Neural progenitor cell (in vitro differentiated cells): ENCODE data around the gene TGM2. TPM values are rescaled to one million over a fixed set of nuclear protein-coding genes. Genes with fewer than 3 reads are reported as not detected.

Experiments
- DNase-seq: peaks from one replicate; pipeline ENCODE4 v3.0.0-alpha.2; 2016; ENCODE audit warnings: low spot score
- H2AFZ ChIP-seq: fragments of 200-600 bp; sonication (generic); replicated peaks from 2 replicates; pipeline ENCODE4 v1.6.1; 2016; ENCODE audit warnings: antibody characterized with exemption
- H3F3A ChIP-seq: fragments of 200-600 bp; sonication (generic); 2 replicates; pipeline ENCODE4 v1.6.1; 2016; ENCODE audit warnings: antibody characterized with exemption, low read depth
- H3K27ac ChIP-seq: fragments of 200-600 bp; sonication (generic); 2 replicates; pipeline ENCODE4 v1.5.1; 2016; ENCODE audit warnings: mild to moderate bottlenecking
- H3K27me3 ChIP-seq: fragments of 200-600 bp; sonication (generic); 2 replicates; pipeline ENCODE4 v1.6.1; 2016; ENCODE audit warnings: mild to moderate bottlenecking, moderate library complexity
- H3K36me3 ChIP-seq: fragments of 200-600 bp; sonication (generic); 2 replicates; pipeline ENCODE4 v1.5.1; 2016
- H3K4me1 ChIP-seq: fragments of 200-600 bp; sonication (generic); 2 replicates; pipeline ENCODE4 v1.6.1; 2016; ENCODE audit warnings: mixed run types
- H3K4me2 ChIP-seq: fragments of 200-600 bp; sonication (generic); 2 replicates; pipeline ENCODE4 v1.6.1; 2016
- H3K4me3 ChIP-seq: fragments of 200-600 bp; sonication (generic); 2 replicates; pipeline ENCODE4 v1.5.1; 2016
- H3K79me2 ChIP-seq: fragments of 200-600 bp; sonication (generic); 2 replicates; pipeline ENCODE4 v1.6.1; 2016; ENCODE audit warnings: low read depth
- H3K9ac ChIP-seq: fragments of 200-600 bp; sonication (generic); 2 replicates; pipeline ENCODE4 v1.6.1; 2016
- H3K9me3 ChIP-seq: fragments of 200-600 bp; sonication (generic); 2 replicates; pipeline ENCODE4 v1.5.1; 2016; ENCODE audit warnings: low read depth
- H4K20me1 ChIP-seq: fragments of 200-600 bp; sonication (generic); 2 replicates; pipeline ENCODE4 v1.6.1; 2016; ENCODE audit warnings: low read depth
- H3K27ac Mint-ChIP-seq: 3 replicates; pipeline ENCODE4 v1.8.0; 2021; ENCODE audit warnings: mixed read lengths
- H3K27me3 Mint-ChIP-seq: 2 replicates; pipeline ENCODE4 v1.8.0; 2022; ENCODE audit warnings: low read depth, mild to moderate bottlenecking, inconsistent platforms, moderate library complexity, mixed read lengths; ENCODE audit not compliant: insufficient read depth
- H3K36me3 Mint-ChIP-seq: 3 replicates; pipeline ENCODE4 v1.8.0; 2021; ENCODE audit warnings: mixed read lengths
- H3K4me1 Mint-ChIP-seq: 3 replicates; pipeline ENCODE4 v1.8.0; 2021; ENCODE audit warnings: mixed read lengths
- H3K4me3 Mint-ChIP-seq: 3 replicates; pipeline ENCODE4 v1.8.0; 2021; ENCODE audit warnings: mild to moderate bottlenecking, moderate library complexity, mixed read lengths
- H3K9me3 Mint-ChIP-seq: 3 replicates; pipeline ENCODE4 v1.8.0; 2020; ENCODE audit warnings: mixed read lengths
- CTCF ChIP-seq: fragments of 200-600 bp; sonication (generic); IDR thresholded peaks from 2 replicates; pipeline ENCODE4 v1.5.1; 2017; ENCODE audit warnings: antibody characterized with exemption, mild to moderate bottlenecking
- EZH2 ChIP-seq: fragments of 200-600 bp; sonication (generic); IDR thresholded peaks from 2 replicates; pipeline ENCODE4 v1.6.1; 2017; ENCODE audit warnings: antibody characterized with exemption, mild to moderate bottlenecking, moderate library complexity
- EZH2phosphoT487 ChIP-seq: fragments of 200-600 bp; sonication (generic); IDR thresholded peaks from 2 replicates; pipeline ENCODE4 v1.6.1; 2017; ENCODE audit warnings: antibody characterized with exemption
- total RNA-seq: library from RNA; depleted of rRNA; stranded (reverse); fragments of >200 nt; gene quantifications from 2 replicates; pipeline ENCODE4 v1.2.3, GENCODE V29; 2015; ENCODE audit warnings: low replicate concordance

Gene TGM2
- total RNA-seq, 1 donor from 2014 or later, result 0.22 TPM

GRCh38 chr20:38167851-38168760 is 3.0 kb upstream of the TGM2 start:
- DNase-seq, result peak; percentile 29
- no peak for TF ChIP-seq CTCF
- no peak for TF ChIP-seq EZH2
- TF ChIP-seq EZH2phosphoT487, result no peak
- no peaks in the 10 kb centered on the region for H3K36me3 Mint-ChIP-seq
- peak overlapping the region; percentile 50 for H3K27ac Mint-ChIP-seq
- H3K9me3 Mint-ChIP-seq, result no peaks in the 10 kb centered on the region
- Histone ChIP-seq H3K9me3 (no peaks in the 10 kb centered on the region), H3K79me2 (no peaks in the 10 kb centered on the region), H2AFZ (no peak overlapping the region), H3K4me2 (no peak overlapping the region), H3K4me1 (peaks cover 4% of the 10 kb centered on the region), H3K27ac (no peak overlapping the region), H3K9ac (no peak overlapping the region), H3K4me3 (no peak overlapping the region), H4K20me1 (no peaks in the 10 kb centered on the region), H3F3A (no peaks in the 10 kb centered on the region), H3K36me3 (no peaks in the 10 kb centered on the region), H3K27me3 (peaks cover 17% of the 10 kb centered on the region)
- peaks cover 11% of the 10 kb centered on the region for H3K27me3 Mint-ChIP-seq
- peaks cover 32% of the 10 kb centered on the region for H3K4me1 Mint-ChIP-seq
- no peak overlapping the region for H3K4me3 Mint-ChIP-seq

- Mint-ChIP-seq H3K27ac (peak overlapping the region; percentile 50), H3K4me3 (no peak overlapping the region)
Measured at GRCh38 chr20:38167328-38167850, 2.3 kb upstream of the TGM2 start.

GRCh38 chr20:38166703-38167233 is 1.7 kb upstream of the TGM2 start:
- H3K4me3 Mint-ChIP-seq, result no peak overlapping the region
- no peak overlapping the region for H2AFZ ChIP-seq
- no peaks in the 10 kb centered on the region for H3F3A ChIP-seq

More at GRCh38 chr20:38167328-38167850, 2.3 kb upstream of the TGM2 start:
- Histone ChIP-seq H3F3A (no peaks in the 10 kb centered on the region), H3K9me3 (no peaks in the 10 kb centered on the region), H3K27ac (no peak overlapping the region), H3K4me2 (no peak overlapping the region), H3K27me3 (peaks cover 17% of the 10 kb centered on the region), H4K20me1 (no peaks in the 10 kb centered on the region), H3K4me3 (no peak overlapping the region), H3K79me2 (no peaks in the 10 kb centered on the region), H3K9ac (no peak overlapping the region), H3K36me3 (no peaks in the 10 kb centered on the region), H3K4me1 (peaks cover 4% of the 10 kb centered on the region), H2AFZ (no peak overlapping the region)
- Mint-ChIP-seq H3K36me3 (no peaks in the 10 kb centered on the region), H3K27me3 (peaks cover 16% of the 10 kb centered on the region), H3K4me1 (peaks cover 28% of the 10 kb centered on the region), H3K9me3 (no peaks in the 10 kb centered on the region)
- TF ChIP-seq EZH2phosphoT487, result no peak
- no peak for TF ChIP-seq EZH2
- TF ChIP-seq CTCF, result no peak
- DNase-seq, result no peak

More at GRCh38 chr20:38166703-38167233, 1.7 kb upstream of the TGM2 start:
- Histone ChIP-seq H3K79me2 (no peaks in the 10 kb centered on the region), H3K36me3 (no peaks in the 10 kb centered on the region), H3K4me1 (peaks cover 4% of the 10 kb centered on the region), H3K4me2 (no peak overlapping the region), H3K27me3 (peaks cover 17% of the 10 kb centered on the region), H3K4me3 (no peak overlapping the region), H3K9me3 (no peaks in the 10 kb centered on the region), H3K9ac (no peak overlapping the region), H4K20me1 (no peaks in the 10 kb centered on the region), H3K27ac (no peak overlapping the region)
- no peak for DNase-seq
- H3K36me3 Mint-ChIP-seq, result no peaks in the 10 kb centered on the region
- H3K27ac Mint-ChIP-seq, result no peak overlapping the region
- peaks cover 24% of the 10 kb centered on the region for H3K4me1 Mint-ChIP-seq
- peaks cover 16% of the 10 kb centered on the region for H3K27me3 Mint-ChIP-seq
- no peaks in the 10 kb centered on the region for H3K9me3 Mint-ChIP-seq
- TF ChIP-seq EZH2, result no peak
- TF ChIP-seq CTCF, result no peak
- TF ChIP-seq EZH2phosphoT487, result no peak
